DMS 273 treated with DMSO at 0.1 percent for 48 hours (cell line): ENCODE results near the gene CERT1.

ENCODE experiments used
- DNase-seq: peaks from one replicate; lab custom pipeline; 2025; lab: John Stamatoyannopoulos, UW

Gene CERT1

DNA sequence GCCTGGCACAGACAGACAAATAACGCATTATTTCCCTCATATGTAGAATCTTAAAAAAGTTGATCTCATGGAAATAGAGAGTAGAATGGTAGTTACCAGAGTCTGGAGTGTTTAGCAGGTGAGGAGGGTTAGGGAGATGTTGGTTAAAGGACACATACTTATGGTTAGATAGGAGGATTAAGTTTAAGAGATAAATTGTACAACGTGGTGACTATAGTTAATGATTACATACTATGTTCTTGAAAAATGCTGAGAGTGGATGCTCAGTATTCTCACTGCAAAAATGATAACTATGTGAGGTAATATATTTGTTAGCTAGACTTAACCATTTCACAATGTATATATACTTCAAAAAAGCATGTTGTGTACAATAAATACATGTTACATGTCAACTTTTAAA is 38.0 kb downstream of the CERT1 start:
- DNase-seq, result no peak

DNA sequence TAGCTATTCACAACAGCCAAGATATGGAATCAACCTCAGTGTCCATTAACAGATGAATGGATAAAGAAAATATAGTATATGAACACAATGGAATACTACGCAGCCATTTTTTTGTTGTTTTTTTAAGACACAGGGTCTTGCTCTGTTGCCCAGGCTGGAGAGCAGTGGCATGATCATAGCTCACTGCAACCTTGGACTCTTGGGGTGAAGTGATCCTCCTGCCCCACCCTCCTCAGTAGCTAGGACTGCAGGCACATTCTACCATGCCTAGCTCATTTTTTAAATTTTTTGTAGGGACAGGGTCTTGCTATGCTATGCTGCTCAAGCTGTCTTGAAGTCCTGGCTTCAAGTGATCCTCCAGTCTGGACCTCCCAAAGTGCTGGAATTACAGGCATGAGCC is 38.5 kb downstream of the CERT1 start:
- DNase-seq, result no peak

DNA sequence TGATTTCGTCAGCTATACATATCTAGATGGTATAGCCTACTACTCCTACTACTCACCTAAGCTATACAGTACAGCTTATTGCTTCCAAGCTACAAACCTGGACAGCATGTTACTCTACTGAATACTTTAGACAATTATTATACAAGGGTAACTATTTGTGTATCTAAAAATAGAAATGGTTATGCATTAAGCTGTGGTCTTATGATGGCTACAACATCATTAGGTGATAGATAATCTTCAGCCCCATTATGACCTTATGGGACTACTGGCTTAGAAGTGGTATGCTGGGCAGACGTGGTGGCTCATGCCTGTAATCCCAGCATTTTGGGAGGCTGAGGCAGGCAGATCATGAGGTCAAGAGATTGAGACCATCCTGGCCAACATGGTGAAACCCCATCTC is 40.2 kb downstream of the CERT1 start:
- DNase-seq, result no peak

DNA sequence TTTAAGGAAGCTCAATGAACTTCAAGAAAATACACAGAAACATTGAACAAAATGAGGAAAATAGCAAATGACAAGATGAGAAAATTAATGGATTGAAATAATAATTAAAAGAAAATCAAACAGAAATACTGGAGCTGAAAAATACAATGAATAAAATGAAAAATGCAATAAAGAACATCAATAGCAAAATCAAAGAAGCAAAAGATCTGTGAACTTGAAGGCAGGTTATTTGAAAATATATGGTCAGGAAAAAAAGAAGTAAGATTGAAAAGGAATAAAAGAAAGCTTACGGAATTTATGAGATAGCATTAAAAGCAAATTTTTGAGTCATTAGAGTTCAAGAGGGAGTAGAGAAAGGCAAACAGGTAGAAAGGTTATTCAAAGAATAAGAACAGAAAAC is 42.4 kb downstream of the CERT1 start:
- DNase-seq, result no peak

DNA sequence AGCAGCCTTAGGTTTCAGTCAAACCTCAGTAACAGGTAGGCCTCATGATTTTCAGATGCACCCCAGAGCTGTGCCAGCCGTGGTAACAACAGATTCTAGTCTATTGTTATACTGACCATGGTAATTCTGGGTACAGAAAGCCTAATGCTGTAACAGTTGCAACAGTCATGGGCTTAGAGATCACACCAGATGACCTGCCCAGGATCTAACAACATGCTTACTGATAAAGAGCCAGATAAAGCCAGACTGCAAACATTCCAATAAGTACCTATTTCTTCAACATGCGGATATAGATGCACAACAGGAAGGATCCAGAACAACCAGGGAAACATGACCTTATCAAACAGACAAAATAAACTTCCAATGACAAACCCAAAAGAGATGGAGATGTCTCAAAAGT is 42.8 kb downstream of the CERT1 start:
- DNase-seq, result no peak

DNA sequence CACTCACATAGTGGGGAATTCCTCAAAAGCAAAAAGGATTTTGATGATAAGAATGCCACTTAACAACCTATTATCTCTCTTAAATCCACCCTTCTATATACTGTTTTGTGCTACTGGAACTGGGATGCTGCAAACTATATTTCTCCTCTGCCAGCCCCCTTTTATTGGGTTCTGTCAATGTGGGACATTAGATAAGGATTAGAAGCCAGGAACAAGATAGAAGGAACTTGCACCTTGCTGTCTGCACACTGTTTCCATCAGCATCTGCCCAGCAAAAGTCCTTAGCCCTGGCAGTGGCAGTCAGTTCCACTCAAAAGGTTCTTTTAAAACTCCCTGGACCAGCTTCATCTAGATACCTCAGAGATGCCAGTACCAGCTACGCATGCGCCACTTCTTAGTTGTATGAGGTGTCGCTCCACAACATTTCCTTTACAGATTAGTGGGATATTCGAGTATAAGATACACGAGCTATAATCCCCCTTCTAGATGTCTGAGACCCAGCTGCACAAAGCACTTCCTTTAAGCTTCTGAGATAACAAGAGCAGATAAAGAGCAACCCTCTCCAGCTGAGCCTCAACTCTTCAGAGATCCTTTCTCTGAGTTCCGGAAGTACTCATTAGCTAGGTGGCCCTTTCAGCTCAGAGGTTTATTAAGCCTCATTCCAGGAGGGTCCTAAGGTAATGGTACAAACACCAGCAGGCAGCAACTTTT is 45.3 kb downstream of the CERT1 start:
- DNase-seq, result no peak

DNA sequence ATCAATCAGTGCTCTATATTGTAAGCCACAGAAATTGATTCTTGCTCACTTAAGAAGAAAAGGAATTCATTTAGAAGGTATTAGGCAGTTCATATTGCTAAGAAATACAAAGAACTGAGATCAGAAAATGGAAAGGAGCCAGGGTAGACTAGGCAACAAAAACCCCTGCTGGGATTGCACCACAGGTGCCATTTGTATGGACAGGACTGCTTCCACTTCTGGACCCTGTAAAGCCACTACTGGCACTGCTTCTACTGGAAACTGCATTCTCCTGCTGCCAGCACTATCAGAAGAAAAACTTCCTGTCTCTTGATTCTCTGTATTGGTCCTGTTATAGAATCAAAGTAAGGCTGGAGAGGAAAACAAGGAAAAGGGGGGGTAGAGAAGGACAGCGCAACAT is 45.9 kb downstream of the CERT1 start:
- DNase-seq, result no peak

DNA sequence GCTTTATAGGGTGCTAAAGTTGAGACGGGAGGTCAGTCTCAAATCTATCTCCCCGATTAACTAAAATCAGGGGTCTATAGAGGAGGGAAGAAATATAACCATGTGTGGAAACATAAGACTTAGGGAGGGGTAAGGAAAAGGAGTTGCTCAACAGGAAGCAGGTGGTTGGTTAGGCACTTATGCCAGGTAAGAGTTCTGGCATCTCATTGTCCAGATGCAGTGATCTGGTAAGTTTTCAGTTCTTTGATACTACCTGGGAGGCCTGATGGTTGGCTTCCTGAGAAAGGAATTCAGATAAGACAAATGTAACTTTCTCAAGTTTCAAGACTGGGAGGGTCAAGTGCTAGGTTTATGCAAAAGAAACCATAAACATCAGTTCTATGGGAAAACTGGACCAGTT is 47.7 kb downstream of the CERT1 start:
- no peak for DNase-seq

DNA sequence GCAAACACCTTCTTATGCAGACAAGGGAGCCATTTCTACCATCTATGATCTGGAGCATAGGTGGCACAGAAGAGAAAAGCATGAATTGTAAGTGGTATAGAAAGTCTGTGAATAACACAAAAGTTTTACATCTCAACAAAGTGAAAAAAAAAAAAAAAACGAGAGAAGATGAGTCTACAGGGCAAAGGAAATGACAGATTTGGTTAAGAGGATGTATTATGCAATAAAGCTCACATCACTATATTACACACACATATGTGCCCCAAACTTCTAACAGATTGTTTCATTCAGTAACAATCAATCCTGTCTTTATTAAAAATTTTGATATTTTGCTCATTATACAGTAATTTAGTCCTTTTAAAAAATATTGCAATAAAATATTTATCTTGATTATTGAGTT is 49.8 kb downstream of the CERT1 start:
- DNase-seq, result no peak

DNA sequence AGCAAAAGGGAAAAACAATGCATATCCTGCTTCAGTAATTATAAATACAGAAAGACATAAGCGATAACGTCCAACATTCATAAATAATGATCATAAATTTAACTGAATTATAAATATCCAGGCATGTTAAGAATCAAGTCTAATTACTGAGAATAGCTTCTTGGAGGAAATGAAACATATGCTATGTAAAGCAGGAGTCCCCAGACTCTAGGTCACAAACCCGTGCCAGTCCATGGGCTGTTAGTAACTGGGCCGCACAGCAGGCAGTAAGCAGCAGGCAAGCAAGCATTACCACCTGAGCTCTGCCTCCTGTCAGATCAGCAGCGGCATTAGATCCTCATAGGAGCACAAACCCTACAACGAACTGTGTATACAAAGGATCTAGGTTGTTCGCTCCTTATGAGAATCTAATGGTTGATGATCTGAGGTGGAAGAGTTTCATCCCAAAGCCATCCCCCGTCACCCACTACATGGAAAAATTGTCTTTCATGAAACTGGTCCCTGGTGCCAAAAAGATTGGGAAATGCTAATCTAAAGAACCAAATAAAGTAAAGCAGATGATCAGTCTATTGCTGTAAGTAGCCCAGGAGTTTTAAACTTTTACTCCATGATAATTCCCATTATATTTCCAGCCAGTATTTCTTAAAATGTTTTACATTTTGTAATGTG is 50.4 kb downstream of the CERT1 start:
- DNase-seq, result no peak

DNA sequence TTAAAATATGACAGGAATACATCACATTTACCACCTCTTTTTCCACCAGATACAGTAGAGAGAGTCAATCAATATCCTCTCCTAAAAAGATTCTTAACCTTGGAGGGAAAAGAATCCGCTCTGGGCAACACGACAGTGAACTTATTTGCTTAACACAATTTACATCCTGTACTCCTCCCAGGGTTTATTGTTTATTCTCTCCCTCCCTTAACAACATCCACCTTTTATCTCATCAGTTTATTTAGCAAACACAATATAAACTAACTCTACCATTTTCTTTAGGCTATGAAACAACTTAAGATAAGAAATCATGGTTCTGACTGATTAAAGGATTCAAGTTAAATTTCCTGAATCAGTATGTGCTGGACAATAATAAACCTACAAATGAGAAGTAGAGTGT is 50.9 kb downstream of the CERT1 start:
- no peak for DNase-seq

DNA sequence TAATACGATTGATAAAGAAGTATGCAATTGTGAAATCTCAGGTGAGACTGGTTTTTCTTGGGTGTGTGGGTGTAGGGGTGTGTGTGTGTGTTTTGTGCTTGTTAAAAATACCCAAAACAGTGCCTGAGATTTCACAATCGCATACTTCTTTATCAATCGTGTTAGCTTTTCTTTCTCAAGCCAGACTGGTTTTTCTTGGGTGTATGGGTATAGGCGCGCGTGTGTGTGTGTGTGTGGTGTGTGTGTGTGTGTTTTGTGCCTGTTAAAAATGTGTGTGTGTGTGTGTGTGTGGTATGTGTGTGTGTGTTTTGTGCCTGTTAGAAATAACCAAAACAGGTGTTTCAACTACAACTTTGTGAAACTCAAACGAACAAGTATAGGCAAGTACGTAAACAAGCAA is 53.7 kb downstream of the CERT1 start:
- no peak for DNase-seq

DNA sequence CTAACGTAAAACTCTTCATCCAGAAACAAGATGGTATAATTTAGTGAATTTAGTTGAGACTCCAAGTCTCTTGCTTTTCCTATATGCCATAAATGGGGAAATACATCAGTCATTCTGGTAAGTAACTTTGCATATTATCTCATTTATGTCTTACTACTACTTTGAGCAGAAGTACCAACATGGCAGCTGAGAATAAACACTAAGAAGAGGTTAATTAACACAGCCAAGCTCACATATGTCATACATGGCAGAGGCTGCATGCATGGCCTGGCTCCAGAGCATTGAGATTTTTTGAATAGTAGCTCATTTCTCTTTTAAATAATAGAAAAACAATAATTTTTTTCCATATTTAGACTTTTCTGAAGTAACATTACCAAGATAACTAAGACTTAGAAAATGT is 54.3 kb downstream of the CERT1 start:
- DNase-seq, result no peak

DNA sequence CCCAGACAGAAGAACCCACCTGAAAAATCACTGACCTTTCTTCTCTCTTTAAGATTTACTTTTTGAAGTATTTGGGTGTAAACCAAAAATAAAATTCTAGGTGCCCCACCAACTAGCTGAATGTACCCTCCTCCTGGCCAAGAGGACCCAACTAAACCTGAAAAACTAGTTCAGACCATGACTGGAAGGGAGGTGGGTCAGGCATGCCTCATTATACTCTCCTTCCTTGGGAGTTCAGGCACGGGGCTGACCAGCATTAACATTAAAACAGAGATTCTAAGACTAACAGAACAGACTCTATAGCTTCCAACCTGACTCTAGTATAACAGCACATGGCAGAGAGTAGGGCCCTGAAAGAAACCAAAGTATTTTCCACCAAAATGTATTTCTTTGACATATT is 61.4 kb downstream of the CERT1 start:
- no peak for DNase-seq

DNA sequence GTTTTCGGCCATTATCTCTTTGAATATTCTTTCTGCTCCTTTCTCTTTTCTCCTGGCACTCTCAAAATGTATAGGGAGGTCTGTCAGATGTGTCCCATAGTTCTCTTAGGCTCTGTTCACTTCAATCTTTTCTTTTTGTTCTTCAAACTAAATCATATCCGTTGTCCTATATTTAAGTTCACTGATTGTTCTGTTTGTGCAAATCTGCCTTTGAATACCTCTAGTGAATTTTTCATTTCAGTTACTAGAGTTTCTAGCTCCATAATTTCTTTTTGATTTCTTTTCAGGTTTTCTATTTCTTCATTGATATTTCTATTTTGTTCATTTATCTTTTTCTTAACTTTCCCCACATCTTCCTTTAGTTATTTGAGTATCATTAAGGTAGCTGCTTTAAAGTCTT is 65.4 kb downstream of the CERT1 start:
- no peak for DNase-seq

DNA sequence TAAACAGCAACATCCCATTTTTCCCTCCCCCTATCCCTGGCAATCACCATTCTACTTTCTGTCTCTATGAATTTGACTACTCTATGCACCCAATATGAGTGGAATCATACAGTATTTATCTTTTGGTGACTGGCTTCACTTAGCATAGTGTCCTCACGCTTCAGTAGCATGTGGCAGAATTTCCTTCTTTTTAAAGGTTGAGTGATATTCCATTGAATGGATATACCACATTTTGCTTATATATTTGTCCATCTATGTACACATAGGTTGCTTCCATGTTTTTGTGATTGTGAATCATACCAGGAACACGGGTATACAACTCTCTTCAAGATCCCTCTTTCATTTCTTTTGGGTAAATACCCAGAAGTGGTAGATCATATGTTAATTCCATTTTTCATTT is 69.9 kb downstream of the CERT1 start:
- DNase-seq, result no peak

DNA sequence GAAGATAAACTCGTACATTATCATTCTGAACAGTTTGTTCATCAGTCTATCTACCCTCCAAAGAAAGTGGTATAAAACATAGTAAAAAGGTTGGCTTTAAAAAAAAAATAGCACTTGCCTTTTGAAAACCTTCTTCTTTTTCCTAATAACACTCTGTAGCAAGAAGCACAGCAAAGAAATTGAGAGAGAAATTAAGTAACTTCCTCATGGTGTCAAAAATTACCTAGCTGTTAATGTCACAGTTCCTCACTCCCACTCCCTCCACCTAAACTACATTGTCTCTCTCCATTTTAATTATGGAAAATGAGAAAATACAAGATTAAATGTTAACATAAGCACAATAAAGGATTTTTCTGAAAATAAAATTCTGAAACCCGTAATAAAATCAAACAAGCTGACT is 72.2 kb downstream of the CERT1 start:
- DNase-seq, result no peak

DNA sequence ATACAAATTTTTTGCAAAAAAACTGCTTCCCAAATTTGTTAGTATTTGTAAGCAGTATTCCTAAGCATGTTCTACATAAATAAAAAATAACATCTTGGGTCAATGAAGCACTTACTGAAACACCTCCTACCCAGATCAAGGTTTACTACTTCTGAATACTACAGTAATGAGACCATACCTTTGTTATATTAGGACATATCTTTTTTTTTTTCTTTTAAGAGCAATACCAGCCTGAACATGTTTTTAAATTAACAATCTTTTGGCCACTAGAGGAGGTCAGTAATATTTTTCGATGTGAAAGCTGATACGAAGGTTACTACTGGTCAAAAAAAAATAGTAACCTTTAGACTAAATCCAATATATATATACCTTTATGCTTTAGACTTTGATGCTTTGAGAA is 72.7 kb downstream of the CERT1 start:
- DNase-seq, result no peak

DNA sequence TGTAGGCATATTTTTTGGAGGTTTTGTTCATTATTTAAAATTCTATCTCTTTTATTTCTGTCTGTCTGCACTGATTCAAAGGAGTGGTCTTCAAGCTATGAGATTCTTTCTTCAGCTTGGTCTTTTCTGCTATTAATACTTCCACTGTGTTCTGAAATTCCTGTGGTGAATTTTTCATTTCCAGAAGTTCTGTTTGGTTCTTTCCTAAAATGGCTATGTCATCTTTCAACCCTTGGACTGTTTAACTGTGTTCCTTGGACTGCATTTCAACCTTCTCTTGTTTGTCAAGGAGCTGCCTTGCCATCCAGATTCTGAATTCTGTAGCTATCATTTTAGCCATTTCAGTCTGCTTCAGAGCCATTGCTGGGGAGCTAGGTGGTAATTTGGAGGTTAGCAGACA is 76.3 kb downstream of the CERT1 start:
- no peak for DNase-seq

DNA sequence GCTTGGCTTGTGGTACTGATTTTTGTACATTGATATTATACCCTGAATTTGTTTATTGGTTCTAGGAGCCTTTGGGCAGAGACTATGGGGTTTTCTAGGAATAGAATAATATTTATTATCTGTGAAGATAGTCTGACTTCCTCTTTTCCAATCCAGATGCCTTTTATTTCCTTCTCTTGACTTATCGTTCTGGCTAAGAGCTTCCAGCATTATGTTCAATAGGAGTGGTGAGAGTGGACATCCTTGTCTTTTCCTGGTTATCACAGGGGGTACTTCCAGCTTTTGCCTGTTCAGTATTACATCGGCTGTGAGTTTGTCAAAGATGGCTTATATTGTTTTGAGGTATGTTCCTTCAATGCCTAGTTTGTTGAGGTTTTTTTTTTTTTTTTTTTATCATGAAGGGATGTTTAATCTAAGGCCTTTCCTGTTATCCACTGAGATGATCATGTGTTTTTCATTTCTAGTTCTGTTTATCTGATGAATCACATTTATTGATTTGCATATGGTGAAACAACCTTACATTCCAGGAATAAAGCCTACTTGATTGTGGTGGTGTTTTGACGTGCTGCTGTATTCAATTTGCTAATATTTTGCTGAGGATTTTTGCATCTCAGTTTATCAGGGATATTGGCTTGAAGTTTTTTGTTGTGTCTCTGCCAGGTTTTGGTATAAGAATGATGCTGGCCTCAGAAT is 77.5 kb downstream of the CERT1 start:
- no peak for DNase-seq

DNA sequence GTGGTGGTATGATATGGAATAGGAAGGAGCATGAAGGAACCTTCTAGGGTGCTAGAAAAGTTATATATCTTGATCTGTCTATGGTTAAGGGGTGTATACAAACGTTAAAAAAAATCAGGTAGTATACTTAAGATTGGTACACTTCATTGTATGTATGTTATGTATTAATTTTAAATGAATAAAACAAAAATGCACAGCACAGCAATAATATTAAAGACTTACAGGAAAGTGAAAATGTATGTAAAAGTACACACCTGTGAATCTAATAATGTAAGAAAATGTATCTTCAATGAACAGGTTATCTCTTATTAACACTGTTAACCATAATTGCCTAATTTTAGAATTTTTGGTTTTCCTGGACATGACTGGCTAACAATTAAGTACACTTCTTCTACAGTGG is 97.2 kb downstream of the CERT1 start:
- DNase-seq, result no peak

DNA sequence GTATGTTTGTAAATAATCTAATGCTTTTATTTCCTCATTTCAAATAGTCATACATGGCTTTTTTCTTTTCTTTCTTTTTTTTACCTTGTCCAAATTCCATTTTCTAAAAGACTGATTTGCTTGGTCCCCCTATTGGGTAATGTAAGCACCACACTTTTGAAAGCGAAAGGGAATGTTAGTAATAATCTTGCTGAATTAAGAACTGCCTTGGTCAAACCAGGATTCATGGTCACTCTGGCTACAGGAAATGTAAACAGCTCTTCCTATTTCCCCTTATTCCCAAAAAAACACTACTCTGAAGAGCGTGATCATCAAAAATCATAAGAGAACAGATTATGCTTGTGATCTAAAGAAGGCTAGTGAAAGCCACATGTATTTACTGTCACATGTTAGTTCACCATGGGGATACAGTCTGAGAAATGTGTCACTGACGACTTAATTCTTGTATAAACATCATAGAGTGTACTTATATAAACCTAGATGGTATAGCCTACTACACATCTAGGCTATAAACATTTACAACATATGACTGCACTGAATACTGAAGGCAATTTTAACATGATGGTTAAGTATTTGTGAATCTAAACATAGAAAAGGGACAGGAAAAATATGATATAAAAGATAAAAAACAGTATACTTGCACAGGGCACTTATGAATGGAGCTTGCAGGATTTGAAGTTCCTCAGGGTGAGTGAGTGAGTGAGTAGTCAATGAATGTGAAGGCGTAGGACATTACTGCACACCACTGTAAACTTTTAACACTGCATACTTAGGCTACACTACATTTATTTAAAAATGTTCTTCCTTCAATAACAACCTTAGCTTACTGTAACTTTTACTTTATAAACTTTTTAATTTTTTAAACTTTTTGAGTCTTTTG is 99.1 kb downstream of the CERT1 start:
- DNase-seq, result no peak

DNA sequence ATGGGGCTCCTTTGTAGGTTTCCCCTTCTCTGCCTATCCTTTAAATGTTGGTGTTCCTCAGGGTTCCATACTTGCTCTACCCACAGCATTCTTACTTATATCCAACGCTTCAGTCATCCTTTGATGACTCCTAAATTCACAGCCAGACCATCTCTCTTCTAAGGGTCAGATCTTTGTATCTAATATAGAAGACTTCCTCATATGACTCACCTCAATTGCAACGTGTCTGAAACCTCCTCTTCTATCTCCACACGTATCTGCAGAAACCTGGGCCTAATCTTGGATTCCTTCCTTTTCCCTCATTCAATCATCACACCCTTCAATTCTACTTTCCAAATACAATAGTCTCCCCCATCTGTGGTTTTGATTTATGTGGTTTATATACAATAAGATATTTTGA is 106.1 kb downstream of the CERT1 start:
- no peak for DNase-seq
